SK-N-MC (cell line): ENCODE data around the gene ITIH6.

Source experiments
- EZH2 ChIP-seq: fragments of 200-600 bp; sonication (generic); IDR thresholded peaks from one replicate; pipeline ENCODE4 v1.6.1; 2017; ENCODE audit warnings: antibody characterized with exemption
- FOXP2 ChIP-seq: optimal IDR thresholded peaks from 2 replicates; pipeline ENCODE3; 2011; ENCODE audit warnings: mild to moderate bottlenecking, moderate library complexity; ENCODE audit not compliant: insufficient read depth; ENCODE audit errors: extremely low read length, control extremely low read depth
- POLR2AphosphoS5 ChIP-seq: IDR thresholded peaks from 2 replicates; pipeline ENCODE4 v1.6.1; 2012; ENCODE audit warnings: mild to moderate bottlenecking, low read depth, low read length, borderline replicate concordance

GRCh38 chrX:54825716-54826438 lies 27.8 kb upstream of the ITIH6 start:
- TF ChIP-seq POLR2AphosphoS5: no peak
- no peak for TF ChIP-seq EZH2
- no peak for TF ChIP-seq FOXP2
